Measurements from ENCODE around the gene CNOT4.
"Not testable (repeated sequence)": the region's sequence is repeated elsewhere in the genome, so short reads cannot be mapped to it uniquely, and the experiment has no call there.

Gene CNOT4

DNA sequence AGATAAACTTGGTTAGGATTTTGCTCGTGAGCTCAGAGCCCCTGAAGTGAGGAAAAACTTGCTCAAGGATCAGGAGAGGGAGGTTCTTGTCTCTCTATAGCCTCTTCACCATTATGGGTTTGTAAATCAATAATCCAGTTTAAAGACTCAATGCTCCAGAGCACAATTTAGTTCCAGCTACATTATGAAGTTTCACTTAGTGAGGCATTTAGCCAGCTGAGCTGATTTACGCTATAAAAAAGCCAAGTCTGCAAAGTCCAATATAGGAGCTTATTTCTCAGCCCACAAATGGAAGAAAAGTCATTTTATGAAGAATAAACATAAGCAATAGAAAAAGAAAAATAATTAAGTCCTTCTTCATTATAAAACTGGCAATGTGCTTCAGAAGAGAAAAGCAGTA is 145.7 kb downstream of the CNOT4 start:
- TF ChIP-seq, protein P1, sequence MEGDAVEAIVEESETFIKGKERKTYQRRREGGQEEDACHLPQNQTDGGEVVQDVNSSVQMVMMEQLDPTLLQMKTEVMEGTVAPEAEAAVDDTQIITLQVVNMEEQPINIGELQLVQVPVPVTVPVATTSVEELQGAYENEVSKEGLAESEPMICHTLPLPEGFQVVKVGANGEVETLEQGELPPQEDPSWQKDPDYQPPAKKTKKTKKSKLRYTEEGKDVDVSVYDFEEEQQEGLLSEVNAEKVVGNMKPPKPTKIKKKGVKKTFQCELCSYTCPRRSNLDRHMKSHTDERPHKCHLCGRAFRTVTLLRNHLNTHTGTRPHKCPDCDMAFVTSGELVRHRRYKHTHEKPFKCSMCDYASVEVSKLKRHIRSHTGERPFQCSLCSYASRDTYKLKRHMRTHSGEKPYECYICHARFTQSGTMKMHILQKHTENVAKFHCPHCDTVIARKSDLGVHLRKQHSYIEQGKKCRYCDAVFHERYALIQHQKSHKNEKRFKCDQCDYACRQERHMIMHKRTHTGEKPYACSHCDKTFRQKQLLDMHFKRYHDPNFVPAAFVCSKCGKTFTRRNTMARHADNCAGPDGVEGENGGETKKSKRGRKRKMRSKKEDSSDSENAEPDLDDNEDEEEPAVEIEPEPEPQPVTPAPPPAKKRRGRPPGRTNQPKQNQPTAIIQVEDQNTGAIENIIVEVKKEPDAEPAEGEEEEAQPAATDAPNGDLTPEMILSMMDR (IDR thresholded peaks at IDR 0.05; ENCODE audit: borderline replicate concordance, insufficient read depth, low read depth, low read length) = no peak
- no peak overlapping the region for H3K4me3 ChIP-seq (ENCODE audit: low read depth, low read length)

DNA sequence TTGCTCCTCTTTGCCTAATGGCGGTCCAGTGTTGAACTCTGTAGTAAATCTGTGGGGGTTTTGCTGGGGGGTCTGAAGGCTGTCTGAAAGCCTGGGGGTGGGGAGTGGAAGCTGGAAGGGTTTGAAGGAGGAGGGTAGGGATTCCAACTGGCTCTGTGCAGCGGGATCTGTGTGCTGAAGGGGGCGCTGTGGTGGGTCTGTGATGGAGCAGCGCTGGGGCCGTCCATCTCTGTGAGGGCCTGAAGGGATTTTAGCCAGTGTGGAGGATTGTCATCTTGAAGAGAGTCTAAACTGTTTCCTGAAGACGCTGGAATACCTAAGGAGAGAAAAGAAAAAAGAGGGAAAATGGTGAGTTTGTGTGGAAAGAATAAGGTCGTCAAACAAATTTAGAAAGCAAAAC is 147.0 kb downstream of the CNOT4 start:
- TF ChIP-seq, protein P1 (IDR thresholded peaks at IDR 0.05; ENCODE audit: borderline replicate concordance, insufficient read depth, low read depth, low read length) = no peak
- no peak overlapping the region for H3K4me3 ChIP-seq (ENCODE audit: low read depth, low read length)

DNA sequence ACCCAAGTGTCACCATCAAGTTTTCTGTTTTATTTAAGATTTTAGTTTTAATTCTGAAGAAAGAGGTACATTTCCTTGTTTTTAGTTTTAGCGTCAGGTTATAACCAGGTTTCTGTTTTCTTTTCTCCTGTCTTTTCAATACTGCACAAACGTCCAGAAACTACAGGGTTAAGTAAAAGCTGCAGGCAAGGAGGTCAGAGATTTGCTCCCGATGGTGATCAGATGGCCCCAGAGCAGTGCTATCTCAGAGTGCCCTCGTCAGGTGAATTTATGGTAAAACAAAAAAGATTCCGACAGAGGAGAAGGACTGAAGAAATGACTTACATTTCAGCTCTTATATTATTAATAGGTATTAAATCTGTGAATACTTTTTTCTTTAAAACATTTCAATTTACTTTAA is 148.1 kb downstream of the CNOT4 start:
- H3K4me3 ChIP-seq (ENCODE audit: low read depth, low read length) = no peak overlapping the region
- TF ChIP-seq, protein P1 (IDR thresholded peaks at IDR 0.05; ENCODE audit: borderline replicate concordance, insufficient read depth, low read depth, low read length) = no peak

DNA sequence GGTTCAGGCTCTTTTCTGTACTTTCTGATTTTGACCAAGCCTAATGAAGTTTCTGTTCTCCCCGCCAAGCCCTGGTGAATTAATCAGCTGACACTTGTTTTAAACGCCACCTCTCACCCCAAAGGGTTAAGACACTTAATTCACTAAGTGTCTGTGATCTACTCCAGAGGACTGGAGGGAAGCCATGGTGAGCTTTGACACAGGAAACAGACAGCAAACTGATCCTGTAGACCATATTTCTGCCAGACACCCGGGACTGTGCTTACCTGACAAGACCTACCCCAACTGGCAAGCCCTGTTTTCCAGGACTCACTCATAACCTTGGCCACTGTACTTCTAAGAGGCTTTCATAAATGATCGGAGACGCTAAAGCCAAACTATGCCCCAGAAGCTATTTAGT is 150.3 kb downstream of the CNOT4 start:
- TF ChIP-seq, protein P1 (IDR thresholded peaks at IDR 0.05; ENCODE audit: borderline replicate concordance, insufficient read depth, low read depth, low read length) = no peak

DNA sequence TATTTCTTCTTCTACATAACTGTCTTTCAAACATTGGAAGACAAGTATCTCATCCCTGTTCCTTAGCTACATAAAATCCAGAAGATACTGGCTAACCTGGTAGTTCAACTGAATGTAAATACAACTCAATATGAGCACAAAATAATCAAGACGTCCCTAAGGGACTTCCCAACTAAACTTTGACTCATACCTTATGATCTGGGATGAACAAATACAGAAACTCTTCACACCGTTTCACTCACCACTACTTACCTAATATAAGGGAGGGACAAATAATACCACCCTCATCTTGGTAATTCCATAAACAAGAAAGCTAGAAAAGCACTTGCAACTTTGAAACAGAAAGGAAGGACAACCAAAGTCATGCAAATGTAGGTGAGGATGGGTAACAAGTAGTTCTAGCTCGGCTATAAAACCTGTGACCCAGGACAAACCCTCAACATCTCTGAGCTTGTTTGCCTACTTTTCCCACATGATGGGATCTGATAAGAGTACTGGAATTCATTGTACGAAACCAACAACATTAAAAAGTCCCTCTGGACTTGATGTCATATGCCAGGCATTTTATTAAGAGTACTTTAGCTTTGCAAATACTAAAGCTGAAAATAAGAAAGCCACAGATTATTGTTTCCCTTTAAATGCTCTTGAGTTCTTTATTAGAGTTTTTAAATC is 154.4 kb downstream of the CNOT4 start:
- TF ChIP-seq, protein P1 (IDR thresholded peaks at IDR 0.05; ENCODE audit: borderline replicate concordance, insufficient read depth, low read depth, low read length) = no peak
- H3K4me3 ChIP-seq (ENCODE audit: low read depth, low read length) = no peak overlapping the region

More for the DNA sequence above, 150.3 kb downstream of the CNOT4 start:
- no peak overlapping the region for H3K4me3 ChIP-seq (ENCODE audit: low read depth, low read length)

DNA sequence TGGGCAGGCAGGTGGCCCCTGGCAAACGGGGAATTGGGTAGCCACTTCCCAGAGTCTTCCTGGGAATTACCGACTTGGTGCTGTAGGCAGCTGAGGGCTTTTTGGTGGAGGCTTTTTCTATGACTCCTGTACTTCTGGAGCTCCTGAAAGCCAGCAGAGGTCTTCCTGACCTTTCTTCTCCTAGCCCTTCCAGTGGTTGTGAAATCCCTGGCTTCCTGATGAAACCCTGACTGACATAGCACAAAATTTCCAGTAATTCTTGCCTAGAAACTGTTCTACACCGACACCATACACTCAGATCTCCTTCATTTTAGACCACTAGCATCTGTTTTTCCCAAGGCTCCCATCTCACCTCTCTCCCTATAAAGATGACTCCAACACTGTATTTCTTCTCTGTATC is 156.1 kb downstream of the CNOT4 start:
- no peak overlapping the region for H3K4me3 ChIP-seq (ENCODE audit: low read depth, low read length)
- TF ChIP-seq, protein P1 (IDR thresholded peaks at IDR 0.05; ENCODE audit: borderline replicate concordance, insufficient read depth, low read depth, low read length) = no peak

DNA sequence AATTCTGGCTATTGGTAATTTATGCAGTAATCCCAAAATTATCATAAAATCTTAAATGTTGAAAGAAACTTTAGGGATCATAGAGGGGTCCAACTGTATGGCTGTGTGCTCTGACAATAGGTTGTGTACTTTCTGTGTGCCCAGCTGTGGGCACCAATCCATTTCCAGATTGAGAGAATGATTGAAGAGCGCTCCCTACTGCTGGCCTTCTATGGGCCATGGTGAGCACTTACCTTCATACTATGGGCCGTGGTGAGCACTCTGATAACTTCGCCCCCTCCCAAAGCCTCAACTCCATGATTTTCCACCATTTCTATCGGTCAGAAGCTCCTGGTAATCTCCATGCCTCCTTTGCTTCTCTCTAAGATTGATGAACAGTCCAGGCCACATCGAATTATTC is 157.6 kb downstream of the CNOT4 start:
- H3K4me3 ChIP-seq (ENCODE audit: low read depth, low read length) = no peak overlapping the region
- TF ChIP-seq, protein P1 (IDR thresholded peaks at IDR 0.05; ENCODE audit: borderline replicate concordance, insufficient read depth, low read depth, low read length) = no peak

DNA sequence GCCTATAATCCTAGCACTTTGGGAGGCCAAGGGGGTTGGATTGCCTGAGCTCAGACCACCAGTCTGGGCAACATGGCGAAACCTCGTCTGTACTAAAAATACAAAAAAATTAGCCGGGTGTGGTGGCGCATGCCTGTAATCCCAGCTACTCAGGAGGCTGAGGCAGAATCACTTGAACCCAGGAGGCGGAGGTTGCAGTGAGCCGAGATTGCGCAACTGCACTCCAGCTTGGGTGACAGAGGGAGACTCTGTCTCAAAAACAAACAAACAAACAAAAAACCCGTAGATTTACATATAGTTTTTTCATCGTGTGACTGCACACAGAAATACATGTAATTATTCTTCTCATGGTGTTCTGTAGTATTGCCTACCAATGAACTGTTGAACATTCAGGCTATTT is 158.8 kb downstream of the CNOT4 start:
- not testable (repeated sequence) for H3K4me3 ChIP-seq (ENCODE audit: low read depth, low read length)
